ENCODE measurements around the gene PBX1. TPM values are rescaled to one million over a fixed set of nuclear protein-coding genes. Genes with fewer than 3 reads are reported as not detected.

Gene PBX1
- total RNA-seq, 4 donors from 2014 or later = 15.2 to 48.6 (median 23.5) TPM

- no peak overlapping the region for H3K27ac ChIP-seq
- H3K4me1 ChIP-seq = no peaks in the 10 kb centered on the region
- H3K36me3 ChIP-seq = peaks cover 0 to 3% (median 0%) of the 10 kb centered on the region in 3 donors
- no peaks in the 10 kb centered on the region for H3K27me3 ChIP-seq
- H3K9me3 ChIP-seq = no peaks in the 10 kb centered on the region
- H3K4me3 ChIP-seq = no peak overlapping the region
- intact Hi-C loops (cut with DNase I) = no loop called here
- WGBS, 2 donors = 81 to 100% methylated on average over 2 of the region's 2 CpGs
- no peak for TF ChIP-seq POLR2A (IDR thresholded peaks at IDR 0.05)
- no peak for TF ChIP-seq CTCF (IDR thresholded peaks at IDR 0.05)
- DNase-seq = no peak
These were observed 321.7 kb downstream of the PBX1 start for GRCh38 chr1:164880644-164881043.

- 60 to 68% methylated on average over 4 of the region's 4 CpGs for WGBS, 2 donors
- intact Hi-C loops (cut with DNase I) = no loop called here
- H3K4me3 ChIP-seq = no peak overlapping the region
- no peaks in the 10 kb centered on the region for H3K27me3 ChIP-seq
- no peak overlapping the region for H3K27ac ChIP-seq
- DNase-seq = no peak
- no peaks in the 10 kb centered on the region for H3K9me3 ChIP-seq
- H3K36me3 ChIP-seq = peaks cover 0 to 3% (median 0%) of the 10 kb centered on the region in 3 donors
- no peaks in the 10 kb centered on the region for H3K4me1 ChIP-seq
- no peak for TF ChIP-seq POLR2A (IDR thresholded peaks at IDR 0.05)
- TF ChIP-seq CTCF (IDR thresholded peaks at IDR 0.05) = no peak
These were observed 326.3 kb downstream of the PBX1 start for GRCh38 chr1:164885311-164885710.

- intact Hi-C loops (cut with DNase I) = no loop called here
- Histone ChIP-seq H3K4me1 (no peaks in the 10 kb centered on the region), H3K4me3 (no peak overlapping the region), H3K9me3 (no peaks in the 10 kb centered on the region), H3K27me3 (no peaks in the 10 kb centered on the region), H3K36me3 (peaks cover 0 to 3% (median 0%) of the 10 kb centered on the region in 3 donors), H3K27ac (no peak overlapping the region)
- TF ChIP-seq CTCF (IDR thresholded peaks at IDR 0.05) = no peak
- TF ChIP-seq POLR2A (IDR thresholded peaks at IDR 0.05) = no peak
- DNase-seq = no peak
- WGBS, 2 donors = 88 to 100% methylated on average over 1 of the region's 1 CpG
These were observed 327.1 kb downstream of the PBX1 start for GRCh38 chr1:164886101-164886500.

- no peaks in the 10 kb centered on the region for H3K36me3 ChIP-seq
- no peaks in the 10 kb centered on the region for H3K4me1 ChIP-seq
- H3K27ac ChIP-seq = no peak overlapping the region
- no peak for DNase-seq
- H3K27me3 ChIP-seq = no peaks in the 10 kb centered on the region
- TF ChIP-seq POLR2A (IDR thresholded peaks at IDR 0.05) (no peak), CTCF (IDR thresholded peaks at IDR 0.05) (no peak)
- no peaks in the 10 kb centered on the region for H3K9me3 ChIP-seq
- H3K4me3 ChIP-seq = no peak overlapping the region
- intact Hi-C loops (cut with DNase I) = no loop called here
These were observed 332.6 kb downstream of the PBX1 start for GRCh38 chr1:164891615-164892014.

GRCh38 chr1:164895026-164895912 is 336.3 kb downstream of the PBX1 start:
- Histone ChIP-seq H3K27ac (no peak overlapping the region), H3K36me3 (no peaks in the 10 kb centered on the region)
- no peak for DNase-seq

More at GRCh38 chr1:164895026-164895912, 336.3 kb downstream of the PBX1 start:
- 56 to 66% methylated on average over 6 of the region's 8 CpGs for WGBS, 2 donors
- H3K27me3 ChIP-seq = no peaks in the 10 kb centered on the region
- TF ChIP-seq POLR2A (IDR thresholded peaks at IDR 0.05) (no peak), CTCF (IDR thresholded peaks at IDR 0.05) (no peak)
- no peaks in the 10 kb centered on the region for H3K4me1 ChIP-seq
- H3K4me3 ChIP-seq = no peak overlapping the region
- no peaks in the 10 kb centered on the region for H3K9me3 ChIP-seq
- intact Hi-C loops (cut with DNase I) = no loop called here

Measured in esophagus squamous epithelium (tissue), 5 donors.